BE2C (cell line): Measurements from ENCODE around the gene SCP2.

Experiments
- DNase-seq: peaks from one replicate; pipeline ENCODE4 v3.0.0-alpha.2; 2020
- H3K27me3 ChIP-seq: fragments of 250-450 bp; sonication (Bioruptor Pico); 2 replicates; pipeline ENCODE4 v1.5.1; 2020; ENCODE audit warnings: mild to moderate bottlenecking
- H3K36me3 ChIP-seq: fragments of 250-450 bp; sonication (Bioruptor Pico); 2 replicates; pipeline ENCODE4 v1.5.1; 2020; ENCODE audit warnings: mild to moderate bottlenecking
- H3K4me1 ChIP-seq: fragments of 250-450 bp; sonication (Bioruptor Pico); 2 replicates; pipeline ENCODE4 v1.5.1; 2020
- H3K4me3 ChIP-seq: 2 replicates; pipeline ENCODE4 v1.5.1; 2011; ENCODE audit warnings: low read depth, low read length
- H3K9me3 ChIP-seq: fragments of 250-450 bp; sonication (Bioruptor Pico); 2 replicates; pipeline ENCODE4 v1.5.1; 2020
- TF ChIP-seq, protein P1 (sequence below): IDR thresholded peaks from 2 replicates; pipeline ENCODE4 v1.5.1; 2012; ENCODE audit warnings: mild to moderate bottlenecking, low read depth, low read length

SCP2 gene

DNA sequence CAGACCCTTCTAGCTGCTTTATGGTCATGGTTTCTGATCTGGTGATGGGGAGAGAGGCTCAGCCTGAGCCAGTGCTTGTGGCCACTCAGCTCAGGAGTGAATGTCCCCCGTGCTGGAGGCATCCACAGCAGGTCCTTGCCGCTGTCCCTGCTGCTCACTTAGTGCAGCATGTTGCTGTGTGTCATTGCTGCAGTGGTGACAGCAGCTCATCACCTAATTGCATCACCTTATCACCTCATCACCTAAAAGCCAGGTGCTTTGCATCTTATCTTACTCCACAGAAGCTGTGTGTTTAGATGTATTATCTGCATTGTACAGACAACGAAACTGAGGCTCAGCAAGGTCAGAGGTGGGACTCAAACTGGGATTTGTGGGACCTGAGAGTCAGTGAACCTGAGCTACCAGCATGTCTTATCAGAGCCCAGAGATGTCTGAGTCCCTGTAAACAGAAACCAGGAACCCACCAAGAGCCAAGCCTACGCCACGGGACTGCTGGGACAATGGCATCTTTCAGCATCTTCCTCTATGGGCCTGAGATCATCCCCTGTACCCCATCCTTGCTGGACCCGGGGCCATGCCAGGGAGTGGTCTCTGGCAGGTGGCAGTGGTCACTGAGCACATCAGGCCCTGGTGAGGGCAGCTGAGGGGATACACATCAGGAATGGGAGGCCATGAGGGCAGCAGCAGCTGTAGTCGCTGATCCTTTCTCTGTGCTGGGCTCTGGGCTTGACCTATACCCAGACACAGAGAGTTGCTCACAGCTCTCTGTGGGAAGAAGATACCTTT is 141.4 kb downstream of the SCP2 start:
- no peaks in the 10 kb centered on the region for H3K36me3 ChIP-seq
- no peaks in the 10 kb centered on the region for H3K9me3 ChIP-seq
- TF ChIP-seq, protein P1, sequence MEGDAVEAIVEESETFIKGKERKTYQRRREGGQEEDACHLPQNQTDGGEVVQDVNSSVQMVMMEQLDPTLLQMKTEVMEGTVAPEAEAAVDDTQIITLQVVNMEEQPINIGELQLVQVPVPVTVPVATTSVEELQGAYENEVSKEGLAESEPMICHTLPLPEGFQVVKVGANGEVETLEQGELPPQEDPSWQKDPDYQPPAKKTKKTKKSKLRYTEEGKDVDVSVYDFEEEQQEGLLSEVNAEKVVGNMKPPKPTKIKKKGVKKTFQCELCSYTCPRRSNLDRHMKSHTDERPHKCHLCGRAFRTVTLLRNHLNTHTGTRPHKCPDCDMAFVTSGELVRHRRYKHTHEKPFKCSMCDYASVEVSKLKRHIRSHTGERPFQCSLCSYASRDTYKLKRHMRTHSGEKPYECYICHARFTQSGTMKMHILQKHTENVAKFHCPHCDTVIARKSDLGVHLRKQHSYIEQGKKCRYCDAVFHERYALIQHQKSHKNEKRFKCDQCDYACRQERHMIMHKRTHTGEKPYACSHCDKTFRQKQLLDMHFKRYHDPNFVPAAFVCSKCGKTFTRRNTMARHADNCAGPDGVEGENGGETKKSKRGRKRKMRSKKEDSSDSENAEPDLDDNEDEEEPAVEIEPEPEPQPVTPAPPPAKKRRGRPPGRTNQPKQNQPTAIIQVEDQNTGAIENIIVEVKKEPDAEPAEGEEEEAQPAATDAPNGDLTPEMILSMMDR: no peak
- no peaks in the 10 kb centered on the region for H3K27me3 ChIP-seq
- no peaks in the 10 kb centered on the region for H3K4me1 ChIP-seq
- DNase-seq: no peak
- no peak overlapping the region for H3K4me3 ChIP-seq

DNA sequence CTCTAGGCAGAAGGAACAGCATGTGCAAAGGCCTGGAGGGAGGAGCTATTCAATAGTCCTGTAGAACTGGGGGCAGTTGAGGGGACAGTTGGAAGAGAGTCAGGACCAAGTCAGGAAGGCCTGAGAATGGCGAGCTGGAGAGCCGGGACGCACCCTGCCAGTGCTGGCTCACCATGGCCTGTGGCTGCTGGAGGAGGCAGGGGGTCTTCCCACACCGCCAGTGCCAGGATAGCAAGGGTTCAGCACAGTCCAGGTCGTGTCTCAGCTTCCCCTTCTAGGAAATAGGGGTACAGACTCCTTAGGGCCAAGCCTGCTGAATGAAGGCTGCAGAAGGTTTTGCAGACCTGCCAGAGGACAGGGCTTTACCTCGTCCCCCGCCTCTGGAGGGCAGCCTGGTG is 142.2 kb downstream of the SCP2 start:
- Histone ChIP-seq H3K36me3 (no peaks in the 10 kb centered on the region), H3K9me3 (no peaks in the 10 kb centered on the region), H3K27me3 (no peaks in the 10 kb centered on the region), H3K4me3 (no peak overlapping the region), H3K4me1 (no peaks in the 10 kb centered on the region)
- no peak for DNase-seq
- TF ChIP-seq, protein P1: no peak

DNA sequence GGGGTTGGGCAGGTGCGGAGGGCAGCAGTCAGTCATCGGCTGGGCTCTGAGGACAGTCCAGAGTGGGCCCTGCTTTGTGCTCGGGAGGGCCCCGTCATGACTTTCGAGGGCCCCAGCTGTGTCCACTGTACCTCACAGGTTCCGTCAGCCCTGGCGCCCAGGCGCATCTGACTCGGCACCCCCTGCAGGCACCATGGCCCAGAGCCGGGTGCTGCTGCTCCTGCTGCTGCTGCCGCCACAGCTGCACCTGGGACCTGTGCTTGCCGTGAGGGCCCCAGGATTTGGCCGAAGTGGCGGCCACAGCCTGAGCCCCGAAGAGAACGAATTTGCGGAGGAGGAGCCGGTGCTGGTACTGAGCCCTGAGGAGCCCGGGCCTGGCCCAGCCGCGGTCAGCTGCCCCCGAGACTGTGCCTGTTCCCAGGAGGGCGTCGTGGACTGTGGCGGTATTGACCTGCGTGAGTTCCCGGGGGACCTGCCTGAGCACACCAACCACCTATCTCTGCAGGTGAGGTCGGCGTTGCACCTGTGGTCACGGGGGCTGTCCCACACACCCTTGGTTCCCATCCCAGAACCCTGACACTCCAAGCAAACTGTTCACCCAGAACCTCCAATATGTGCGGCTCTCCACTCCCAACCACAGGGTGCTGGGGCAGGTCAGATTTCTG is 142.7 kb downstream of the SCP2 start:
- no peaks in the 10 kb centered on the region for H3K9me3 ChIP-seq
- H3K27me3 ChIP-seq: no peaks in the 10 kb centered on the region
- no peak for DNase-seq
- TF ChIP-seq, protein P1: no peak
- H3K36me3 ChIP-seq: no peaks in the 10 kb centered on the region
- H3K4me3 ChIP-seq: no peak overlapping the region
- no peaks in the 10 kb centered on the region for H3K4me1 ChIP-seq

DNA sequence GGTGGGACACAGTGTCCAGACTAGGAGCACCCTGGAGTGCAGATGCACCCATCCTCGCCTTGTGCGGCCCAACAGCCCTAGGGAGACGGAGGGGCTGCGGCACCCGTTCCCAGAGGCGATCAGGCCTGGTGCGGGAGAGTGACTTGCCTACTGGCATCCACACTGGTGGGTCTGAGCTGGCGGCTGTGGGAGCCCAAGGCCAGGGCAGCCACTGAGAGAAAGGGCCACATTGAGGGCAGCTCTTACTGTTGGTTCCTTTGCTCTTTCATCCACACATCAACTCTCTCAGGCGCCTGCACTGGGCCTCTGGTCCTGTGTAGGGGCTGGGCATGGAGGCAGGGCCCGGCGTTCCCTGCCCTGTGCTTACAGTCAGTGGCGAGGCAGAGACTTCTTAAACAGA is 143.5 kb downstream of the SCP2 start:
- no peaks in the 10 kb centered on the region for H3K4me1 ChIP-seq
- no peaks in the 10 kb centered on the region for H3K36me3 ChIP-seq
- TF ChIP-seq, protein P1: no peak
- H3K9me3 ChIP-seq: no peaks in the 10 kb centered on the region
- H3K4me3 ChIP-seq: no peak overlapping the region
- no peak for DNase-seq
- H3K27me3 ChIP-seq: no peaks in the 10 kb centered on the region

DNA sequence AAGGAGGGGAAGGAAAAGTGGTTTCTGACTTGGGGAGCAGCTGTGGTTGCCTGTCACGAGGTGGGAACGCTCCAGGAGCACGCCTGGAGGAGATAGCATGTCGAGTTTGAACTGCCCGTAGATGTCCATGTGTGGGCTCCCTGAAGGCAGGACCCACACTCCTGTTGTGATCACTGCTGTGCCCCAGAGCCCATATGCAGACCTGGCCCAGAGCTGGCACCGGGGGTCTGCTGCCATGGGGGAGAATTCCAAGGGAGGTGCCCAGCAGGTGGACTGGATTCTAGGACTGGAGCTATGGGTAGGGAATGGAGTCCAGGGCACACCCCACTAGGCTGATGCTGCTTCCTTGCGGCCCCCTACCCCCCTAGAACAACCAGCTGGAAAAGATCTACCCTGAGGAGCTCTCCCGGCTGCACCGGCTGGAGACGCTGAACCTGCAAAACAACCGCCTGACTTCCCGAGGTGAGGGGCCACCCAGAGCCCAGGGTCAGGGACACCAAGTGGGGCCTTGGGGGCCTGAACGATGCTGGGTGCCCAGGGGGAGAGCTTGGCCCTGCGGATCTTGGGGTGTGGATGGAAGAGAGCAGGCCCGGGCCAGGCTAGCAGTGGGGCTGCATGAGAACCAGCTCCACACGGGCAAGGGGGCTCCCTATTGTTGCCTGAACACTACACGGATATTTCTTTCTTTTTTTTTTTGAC is 144.2 kb downstream of the SCP2 start:
- TF ChIP-seq, protein P1: no peak
- Histone ChIP-seq H3K4me1 (no peaks in the 10 kb centered on the region), H3K27me3 (no peaks in the 10 kb centered on the region), H3K4me3 (no peak overlapping the region), H3K36me3 (no peaks in the 10 kb centered on the region), H3K9me3 (no peaks in the 10 kb centered on the region)
- no peak for DNase-seq
